C4-2B (cell line): Measurements from ENCODE around the gene SEMA3E.

Experiments
- H3K27ac ChIP-seq: fragments of 450-650 bp; 2 replicates; pipeline ENCODE4 v1.5.1; 2017
- CTCF ChIP-seq: fragments of 450-650 bp; conservative IDR thresholded peaks from 2 replicates; pipeline ENCODE4 v1.5.1; 2017; ENCODE audit warnings: mild to moderate bottlenecking
- ZFX ChIP-seq: fragments of 450-650 bp; IDR thresholded peaks from 2 replicates; pipeline ENCODE4 v1.6.1; 2017

Gene SEMA3E

GRCh38 chr7:83640731-83641537 is 8.0 kb downstream of the SEMA3E start:
- no peak overlapping the region for H3K27ac ChIP-seq
- TF ChIP-seq ZFX (no peak), CTCF (no peak)

- no peak for TF ChIP-seq CTCF
- TF ChIP-seq ZFX, result no peak
- no peak overlapping the region for H3K27ac ChIP-seq
Measured at GRCh38 chr7:83640240-83640639, 8.7 kb downstream of the SEMA3E start.

- H3K27ac ChIP-seq, result no peak overlapping the region
- TF ChIP-seq ZFX, result no peak
- TF ChIP-seq CTCF, result no peak
Measured at GRCh38 chr7:83633516-83633915, 15.4 kb downstream of the SEMA3E start.

GRCh38 chr7:83629117-83629880 is 19.6 kb downstream of the SEMA3E start:
- H3K27ac ChIP-seq, result no peak overlapping the region
- TF ChIP-seq CTCF, result no peak
- no peak for TF ChIP-seq ZFX

GRCh38 chr7:83617858-83618257 is 31.1 kb downstream of the SEMA3E start:
- H3K27ac ChIP-seq, result no peak overlapping the region
- TF ChIP-seq ZFX (no peak), CTCF (no peak)

- H3K27ac ChIP-seq, result no peak overlapping the region
- TF ChIP-seq CTCF, result no peak
- TF ChIP-seq ZFX, result no peak
Measured at GRCh38 chr7:83614112-83614511, 34.8 kb downstream of the SEMA3E start.

GRCh38 chr7:83613232-83613631 is 35.7 kb downstream of the SEMA3E start:
- TF ChIP-seq ZFX (no peak), CTCF (no peak)
- no peak overlapping the region for H3K27ac ChIP-seq
